ENCODE measurements around the gene CENPV. TPM values are rescaled to one million over a fixed set of nuclear protein-coding genes. Genes with fewer than 3 reads are reported as not detected.
"Not testable (repeated sequence)": the region's sequence is repeated elsewhere in the genome, so short reads cannot be mapped to it uniquely, and the experiment has no call there.

CENPV gene
- total RNA-seq, 1 donor from 2014 or later: 488 TPM

DNA sequence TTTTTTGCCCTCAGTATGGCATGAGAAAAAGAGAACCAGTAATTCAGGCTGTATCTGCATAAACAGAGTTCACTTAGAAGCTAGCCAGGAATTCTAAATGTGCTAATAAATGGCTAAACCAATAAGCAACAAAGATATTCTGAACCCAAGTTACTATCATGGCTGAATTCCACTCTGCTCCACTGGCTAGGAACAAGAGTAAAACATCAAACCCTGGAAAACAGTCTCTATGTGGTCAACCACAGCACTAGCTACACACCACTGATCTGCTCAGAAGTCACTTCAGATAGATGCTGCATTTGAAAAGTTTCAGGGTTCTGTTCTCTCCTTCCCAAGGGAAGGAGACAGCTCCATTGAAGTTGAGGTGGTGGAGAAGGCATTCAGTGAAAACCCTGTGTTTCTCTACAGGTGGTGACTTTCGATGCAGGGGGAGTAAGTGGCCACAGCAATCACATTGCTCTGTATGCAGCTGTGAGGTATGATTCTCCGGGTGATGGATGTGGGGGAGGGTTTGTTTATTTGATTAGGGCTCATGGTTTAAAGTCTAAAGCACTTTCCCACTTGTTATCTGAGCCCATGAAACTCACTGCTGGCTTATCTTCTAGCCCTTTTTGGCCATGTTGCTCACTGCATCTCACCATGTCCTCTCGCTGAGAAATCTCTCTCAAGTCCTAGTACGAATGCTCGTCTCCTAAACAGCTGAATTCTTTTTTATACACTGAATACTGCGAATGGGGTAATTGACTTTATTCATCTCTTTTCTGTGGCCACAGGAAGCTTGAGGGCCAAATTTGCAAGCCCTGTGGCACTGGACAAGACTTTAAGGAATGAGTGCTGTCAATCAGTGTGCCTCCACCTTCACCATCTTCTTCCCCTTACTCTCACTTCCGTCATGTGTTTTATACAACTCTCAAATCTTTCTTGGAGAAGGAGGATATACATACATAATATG lies 39.9 kb downstream of the CENPV start:
- Mint-ChIP-seq H3K36me3 (ENCODE audit: low read depth) (peaks cover 32% of the 10 kb centered on the region), H3K4me3 (no peak overlapping the region), H3K9me3 (peaks cover 6% of the 10 kb centered on the region), H3K27ac (ENCODE audit: unreplicated experiment) (no peak overlapping the region), H3K27me3 (ENCODE audit: low read depth) (no peaks in the 10 kb centered on the region), H3K4me1 (no peaks in the 10 kb centered on the region)
- DNase-seq (ENCODE audit: low read depth, low spot score): no peak
- TF ChIP-seq, protein P1, sequence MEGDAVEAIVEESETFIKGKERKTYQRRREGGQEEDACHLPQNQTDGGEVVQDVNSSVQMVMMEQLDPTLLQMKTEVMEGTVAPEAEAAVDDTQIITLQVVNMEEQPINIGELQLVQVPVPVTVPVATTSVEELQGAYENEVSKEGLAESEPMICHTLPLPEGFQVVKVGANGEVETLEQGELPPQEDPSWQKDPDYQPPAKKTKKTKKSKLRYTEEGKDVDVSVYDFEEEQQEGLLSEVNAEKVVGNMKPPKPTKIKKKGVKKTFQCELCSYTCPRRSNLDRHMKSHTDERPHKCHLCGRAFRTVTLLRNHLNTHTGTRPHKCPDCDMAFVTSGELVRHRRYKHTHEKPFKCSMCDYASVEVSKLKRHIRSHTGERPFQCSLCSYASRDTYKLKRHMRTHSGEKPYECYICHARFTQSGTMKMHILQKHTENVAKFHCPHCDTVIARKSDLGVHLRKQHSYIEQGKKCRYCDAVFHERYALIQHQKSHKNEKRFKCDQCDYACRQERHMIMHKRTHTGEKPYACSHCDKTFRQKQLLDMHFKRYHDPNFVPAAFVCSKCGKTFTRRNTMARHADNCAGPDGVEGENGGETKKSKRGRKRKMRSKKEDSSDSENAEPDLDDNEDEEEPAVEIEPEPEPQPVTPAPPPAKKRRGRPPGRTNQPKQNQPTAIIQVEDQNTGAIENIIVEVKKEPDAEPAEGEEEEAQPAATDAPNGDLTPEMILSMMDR (conservative IDR thresholded peaks at IDR 0.05): no peak

DNA sequence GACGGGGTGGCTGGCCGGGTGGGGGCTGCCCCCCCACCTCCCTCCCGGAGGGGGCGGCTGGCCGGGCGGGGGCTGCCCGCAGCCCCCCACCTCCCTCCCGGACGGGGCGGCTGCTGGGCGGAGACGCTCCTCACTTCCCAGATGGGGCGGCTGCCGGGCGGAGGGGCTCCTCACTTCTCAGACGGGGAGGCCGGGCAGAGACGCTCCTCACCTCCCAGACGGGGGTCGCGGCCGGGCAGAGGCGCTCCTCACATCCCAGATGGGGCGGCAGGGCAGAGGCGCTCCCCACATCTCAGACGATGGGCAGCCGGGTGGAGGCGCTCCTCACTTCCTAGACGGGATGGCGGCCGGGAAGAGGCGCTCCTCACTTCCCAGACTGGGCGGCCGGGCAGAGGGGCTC lies 41.2 kb downstream of the CENPV start:
- H3K36me3 Mint-ChIP-seq (ENCODE audit: low read depth): peaks cover 32% of the 10 kb centered on the region
- not testable (repeated sequence) for H3K9me3 Mint-ChIP-seq; H3K4me3 Mint-ChIP-seq; H3K27ac Mint-ChIP-seq (ENCODE audit: unreplicated experiment); H3K4me1 Mint-ChIP-seq; H3K27me3 Mint-ChIP-seq (ENCODE audit: low read depth); DNase-seq (ENCODE audit: low read depth, low spot score)

DNA sequence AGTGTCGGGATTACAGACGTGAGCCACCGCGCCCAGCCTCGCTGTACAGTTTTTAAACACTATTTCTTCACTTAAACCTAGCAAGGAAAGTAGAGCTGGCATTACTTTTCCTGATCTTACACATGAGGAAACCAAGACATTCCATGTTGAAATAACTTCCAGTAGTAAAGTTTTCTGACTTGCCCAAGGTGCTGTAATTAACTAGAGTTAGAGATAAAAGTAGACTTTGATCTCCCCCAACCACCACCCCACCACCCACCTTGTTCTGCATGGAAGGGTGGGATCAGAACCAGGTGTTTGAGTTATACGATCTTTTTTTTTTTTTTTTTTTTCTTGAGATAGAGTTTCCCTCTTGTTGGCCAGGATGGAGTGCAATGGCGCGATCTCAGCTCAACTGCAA lies 47.1 kb downstream of the CENPV start:
- Mint-ChIP-seq H3K36me3 (ENCODE audit: low read depth) (peaks cover 16% of the 10 kb centered on the region), H3K27me3 (ENCODE audit: low read depth) (no peaks in the 10 kb centered on the region), H3K4me1 (peaks cover 4% of the 10 kb centered on the region), H3K27ac (ENCODE audit: unreplicated experiment) (no peak overlapping the region), H3K4me3 (no peak overlapping the region), H3K9me3 (peaks cover 4% of the 10 kb centered on the region)
- DNase-seq (ENCODE audit: low read depth, low spot score): no peak
- TF ChIP-seq, protein P1 (conservative IDR thresholded peaks at IDR 0.05): no peak

DNA sequence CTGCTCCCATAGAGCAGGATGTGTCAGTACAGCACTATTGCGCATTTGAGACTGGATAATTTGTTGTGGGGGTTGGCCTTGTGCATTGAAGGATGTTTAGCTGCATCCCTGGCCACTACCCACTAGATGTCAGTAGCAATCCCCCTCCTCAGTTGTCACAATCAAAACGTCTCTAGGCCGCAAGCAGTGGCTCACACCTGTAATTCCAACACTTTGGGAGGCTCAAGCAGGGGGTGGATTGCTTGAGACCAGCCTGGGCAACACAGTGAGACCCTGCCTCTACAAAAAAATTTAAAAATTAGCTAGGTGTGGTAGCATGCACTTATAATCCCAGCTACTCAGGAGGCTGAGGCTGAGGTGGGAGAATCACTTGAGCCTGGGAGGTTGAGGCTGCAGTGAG lies 48.4 kb downstream of the CENPV start:
- H3K27me3 Mint-ChIP-seq (ENCODE audit: low read depth): no peaks in the 10 kb centered on the region
- peaks cover 7% of the 10 kb centered on the region for H3K36me3 Mint-ChIP-seq (ENCODE audit: low read depth)
- TF ChIP-seq, protein P1 (conservative IDR thresholded peaks at IDR 0.05): peak; percentile 61
- H3K4me3 Mint-ChIP-seq: no peak overlapping the region
- peaks cover 4% of the 10 kb centered on the region for H3K4me1 Mint-ChIP-seq
- no peaks in the 10 kb centered on the region for H3K9me3 Mint-ChIP-seq
- DNase-seq (ENCODE audit: low read depth, low spot score): peak; percentile 17
- H3K27ac Mint-ChIP-seq (ENCODE audit: unreplicated experiment): no peak overlapping the region

DNA sequence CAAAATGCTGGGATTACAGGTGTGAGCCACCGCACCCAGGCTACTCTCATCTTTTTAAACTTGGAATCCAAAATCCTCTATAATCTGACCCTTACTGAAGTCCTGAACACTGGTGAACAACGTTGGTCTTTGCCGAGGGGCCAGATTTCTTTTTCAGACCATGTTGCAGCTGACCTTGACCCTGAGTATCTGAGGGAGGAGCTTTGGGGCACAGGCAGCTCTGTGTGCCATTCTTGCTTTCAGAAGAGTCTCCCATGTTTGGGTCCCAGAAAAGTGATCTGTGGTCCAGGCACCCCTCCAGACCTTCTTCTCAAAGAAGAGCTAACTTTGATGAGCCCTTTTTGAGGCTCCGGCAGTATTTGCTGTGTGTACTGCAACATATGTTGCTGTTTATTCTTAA lies 50.4 kb downstream of the CENPV start:
- H3K27me3 Mint-ChIP-seq (ENCODE audit: low read depth): no peaks in the 10 kb centered on the region
- H3K36me3 Mint-ChIP-seq (ENCODE audit: low read depth): peaks cover 7% of the 10 kb centered on the region
- H3K9me3 Mint-ChIP-seq: no peaks in the 10 kb centered on the region
- peaks cover 4% of the 10 kb centered on the region for H3K4me1 Mint-ChIP-seq
- TF ChIP-seq, protein P1 (conservative IDR thresholded peaks at IDR 0.05): no peak
- H3K4me3 Mint-ChIP-seq: no peak overlapping the region
- no peak for DNase-seq (ENCODE audit: low read depth, low spot score)
- no peak overlapping the region for H3K27ac Mint-ChIP-seq (ENCODE audit: unreplicated experiment)
